GM21786 (cell line): ENCODE data around the gene GEMIN7.
A peak's percentile ranks its signal among the peaks of the same experiment; 100 is the strongest.

ENCODE experiments used
- ATAC-seq: cut with Tn5 transposase; IDR thresholded peaks from one replicate; pipeline ENCODE4 v1.9.1; 2021; ENCODE audit not compliant: unreplicated experiment

GEMIN7 gene

DNA sequence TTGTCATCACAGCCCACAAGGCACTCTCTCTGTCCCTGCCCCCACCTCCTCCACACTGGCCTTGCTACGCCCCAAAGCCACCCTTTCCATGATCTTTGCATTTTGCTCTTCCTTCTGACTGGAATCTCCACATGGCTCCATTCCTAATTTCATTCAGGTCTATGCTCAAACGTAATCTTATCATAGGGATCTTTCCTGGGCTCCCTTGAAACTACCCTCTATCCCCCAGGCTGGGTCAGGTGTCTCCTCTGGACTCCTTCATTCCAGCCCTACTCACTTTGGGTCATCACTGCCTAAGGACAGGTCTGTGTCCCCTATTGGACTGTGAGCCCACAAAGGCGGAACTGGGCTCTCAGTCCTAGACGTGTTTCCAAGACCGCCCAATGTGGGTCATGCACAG, 3.1 kb downstream of the GEMIN7 start:
- no peak for ATAC-seq

DNA sequence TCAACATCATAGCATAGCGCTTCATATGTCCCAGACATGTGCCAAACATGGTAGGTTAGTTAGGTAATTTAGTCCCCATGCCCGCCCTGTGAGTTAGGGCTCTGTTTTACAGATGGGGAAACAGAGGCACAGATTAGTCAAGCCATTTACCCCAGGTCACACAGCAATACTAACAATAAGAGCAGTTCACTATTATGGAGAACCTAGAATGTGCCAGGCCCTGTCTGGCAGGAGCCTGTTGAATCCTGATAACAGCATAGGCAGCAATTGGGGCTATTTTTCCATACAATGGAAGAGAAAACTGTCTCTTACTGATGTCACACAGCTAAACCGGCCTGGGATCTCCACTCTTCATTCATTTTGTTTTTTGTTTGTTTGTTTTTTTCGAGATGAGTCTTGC, 7.4 kb downstream of the GEMIN7 start:
- ATAC-seq, result no peak

DNA sequence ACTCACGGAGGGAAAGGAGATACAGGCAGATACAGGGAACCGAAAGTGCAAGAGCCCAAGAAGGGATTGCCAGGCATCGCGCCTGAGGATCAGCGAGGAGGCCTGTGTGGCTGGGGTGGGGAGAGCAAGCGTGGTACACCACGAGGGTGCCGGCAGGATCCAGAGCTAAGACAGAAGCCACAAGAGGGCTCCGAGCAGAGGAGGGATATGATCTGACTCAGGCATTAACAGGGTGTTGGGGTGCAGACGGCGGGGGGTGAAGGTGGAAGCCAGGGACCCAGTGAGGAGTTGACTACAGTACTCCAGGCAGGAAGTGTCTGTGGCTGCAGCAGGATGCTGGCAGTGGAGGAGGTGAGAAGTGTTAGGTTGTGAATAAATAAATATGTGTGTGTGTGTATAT, 8.5 kb downstream of the GEMIN7 start:
- no peak for ATAC-seq

DNA sequence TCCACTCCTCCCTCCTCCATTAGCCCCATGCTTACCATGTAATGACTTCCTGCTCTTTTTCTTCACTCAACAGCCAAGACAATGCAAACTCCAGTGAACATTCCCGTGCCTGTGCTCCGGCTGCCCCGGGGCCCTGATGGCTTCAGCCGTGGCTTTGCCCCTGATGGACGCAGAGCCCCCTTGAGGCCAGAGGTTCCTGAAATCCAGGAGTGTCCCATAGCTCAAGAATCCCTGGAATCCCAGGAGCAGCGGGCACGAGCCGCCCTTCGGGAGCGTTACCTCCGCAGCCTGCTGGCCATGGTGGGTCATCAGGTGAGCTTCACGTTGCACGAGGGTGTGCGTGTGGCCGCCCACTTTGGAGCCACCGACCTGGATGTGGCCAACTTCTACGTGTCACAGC, 11.0 kb downstream of the GEMIN7 start:
- no peak for ATAC-seq

DNA sequence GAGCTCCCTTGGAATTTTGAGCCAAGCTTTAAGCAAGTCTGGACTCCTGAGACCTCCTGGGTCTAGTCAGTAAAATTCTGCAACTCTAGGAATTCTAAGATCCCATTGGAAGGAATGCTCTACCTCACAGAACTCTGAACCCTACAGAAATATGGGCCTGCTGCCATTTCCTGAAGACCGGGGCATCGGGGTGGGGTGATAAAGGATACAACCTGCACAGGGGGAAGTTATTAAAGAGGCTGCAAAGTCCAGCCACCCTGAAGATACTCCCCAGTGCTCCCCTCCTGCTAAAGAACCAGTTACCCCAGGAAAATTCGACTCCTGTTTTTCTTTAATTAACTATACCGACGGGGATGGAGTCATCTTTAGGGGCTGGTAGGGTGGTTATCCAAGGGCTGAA, 11.5 kb downstream of the GEMIN7 start:
- no peak for ATAC-seq

DNA sequence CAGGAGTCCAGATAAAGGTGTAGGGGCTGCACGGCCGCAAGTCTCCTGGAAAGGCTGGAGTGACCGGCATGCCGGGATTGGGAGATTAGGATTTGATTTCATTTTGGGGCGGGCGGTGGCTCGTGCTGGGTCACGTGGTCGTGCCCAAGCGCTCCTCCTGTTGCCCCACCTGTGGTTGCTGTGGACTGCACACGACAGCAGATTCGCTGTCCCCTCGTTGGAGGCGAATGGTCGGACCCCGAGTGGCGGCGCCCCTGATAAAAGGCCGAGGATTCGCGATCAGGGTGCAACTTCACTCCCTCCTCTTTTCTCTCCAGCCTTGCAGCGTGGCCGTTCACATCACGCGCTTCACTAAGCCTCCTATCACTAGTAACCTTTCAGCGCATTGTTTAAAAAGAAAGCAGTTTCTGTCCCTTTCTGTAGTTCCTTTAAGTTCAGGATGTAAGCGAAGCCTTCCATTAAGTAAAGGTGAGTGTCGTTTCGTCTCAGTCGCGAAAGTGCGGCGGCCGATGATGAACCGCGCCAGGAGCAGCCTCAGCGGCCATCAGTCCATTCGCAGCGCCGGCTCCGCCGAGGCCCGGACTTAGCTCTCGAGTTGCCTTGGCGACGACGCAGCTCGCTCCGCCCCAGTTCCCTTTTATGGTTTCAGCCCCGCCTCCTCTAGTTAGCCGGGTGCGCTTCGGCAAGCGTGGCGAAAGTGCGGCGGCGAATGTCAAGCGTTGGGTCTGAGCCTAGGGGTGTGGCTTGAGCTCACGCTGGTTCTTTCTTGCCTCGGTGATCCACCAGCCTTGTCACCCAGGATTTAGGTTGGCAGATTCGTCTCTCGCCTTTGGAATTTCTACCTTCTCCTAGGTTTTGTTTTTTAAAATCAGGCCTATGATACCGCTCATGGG, 12.2 kb downstream of the GEMIN7 start:
- ATAC-seq, result peak; percentile 78

DNA sequence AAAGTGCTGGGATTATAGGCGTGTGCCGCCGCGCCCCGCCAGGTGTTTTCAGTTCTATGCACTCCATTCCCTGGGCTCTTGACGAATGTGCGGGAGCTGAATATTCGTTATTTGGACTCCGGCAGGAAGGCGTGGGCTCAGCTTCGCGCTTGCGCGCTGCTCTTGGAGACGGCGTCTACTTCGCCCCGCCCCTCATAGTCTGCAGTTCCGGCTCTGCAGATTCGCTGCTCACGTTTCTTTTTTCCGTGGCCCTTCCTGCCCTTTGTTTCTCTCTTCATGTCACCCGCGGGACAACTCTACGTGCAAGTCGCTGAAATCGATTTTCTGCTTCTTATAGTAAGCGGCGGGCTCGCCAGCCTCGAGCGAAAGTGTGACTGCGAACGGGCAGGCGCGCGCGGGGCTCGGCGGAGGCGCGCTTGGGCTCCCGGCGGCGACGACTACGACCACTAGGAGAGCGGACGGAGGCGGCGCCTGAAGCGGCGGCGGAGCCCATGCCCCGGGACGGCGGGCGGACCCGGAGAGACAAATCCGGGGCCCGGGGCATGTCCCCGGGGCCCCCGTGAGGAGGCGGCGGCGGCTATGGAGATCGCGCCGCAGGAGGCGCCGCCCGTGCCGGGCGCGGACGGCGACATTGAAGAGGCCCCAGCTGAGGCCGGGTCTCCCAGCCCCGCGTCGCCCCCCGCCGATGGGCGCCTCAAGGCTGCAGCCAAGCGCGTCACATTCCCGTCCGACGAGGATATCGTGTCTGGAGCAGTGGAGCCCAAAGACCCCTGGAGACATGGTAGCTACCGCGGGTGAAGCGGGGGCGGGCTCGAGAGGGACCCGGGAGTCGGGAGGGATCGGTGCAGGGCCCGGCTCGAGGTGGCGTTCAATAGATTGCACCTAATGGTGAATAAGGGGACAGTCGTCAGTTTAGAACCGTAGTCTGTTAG, 14.0 kb downstream of the GEMIN7 start, which contains the start of gene PPP1R37:
TSS of gene PPP1R37 (plus strand) at position 433 of the 932 bp plus-strand sequence. CDS start at position 580, 147 bp downstream.
- ATAC-seq, result peak; percentile 49

DNA sequence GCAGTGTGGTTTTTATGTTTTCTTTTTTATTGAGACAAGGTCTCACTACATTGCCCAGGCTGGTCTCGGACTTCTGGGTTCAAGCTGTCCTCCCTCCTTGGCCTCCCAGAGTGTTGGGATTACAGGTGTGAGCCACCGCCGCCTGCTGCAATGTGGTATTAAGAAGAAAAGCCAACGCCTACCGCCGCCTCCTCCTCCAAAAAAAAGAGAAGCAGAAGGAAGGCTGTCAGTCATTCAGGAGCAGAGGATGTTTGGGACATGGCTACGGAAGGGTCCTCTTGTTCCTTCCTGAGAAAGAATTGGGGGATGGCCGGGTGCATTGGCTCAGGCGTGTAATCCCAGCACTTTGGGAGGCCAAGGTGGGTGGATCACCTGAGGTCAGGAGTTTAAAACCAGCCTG, 15.1 kb downstream of the GEMIN7 start:
- no peak for ATAC-seq

DNA sequence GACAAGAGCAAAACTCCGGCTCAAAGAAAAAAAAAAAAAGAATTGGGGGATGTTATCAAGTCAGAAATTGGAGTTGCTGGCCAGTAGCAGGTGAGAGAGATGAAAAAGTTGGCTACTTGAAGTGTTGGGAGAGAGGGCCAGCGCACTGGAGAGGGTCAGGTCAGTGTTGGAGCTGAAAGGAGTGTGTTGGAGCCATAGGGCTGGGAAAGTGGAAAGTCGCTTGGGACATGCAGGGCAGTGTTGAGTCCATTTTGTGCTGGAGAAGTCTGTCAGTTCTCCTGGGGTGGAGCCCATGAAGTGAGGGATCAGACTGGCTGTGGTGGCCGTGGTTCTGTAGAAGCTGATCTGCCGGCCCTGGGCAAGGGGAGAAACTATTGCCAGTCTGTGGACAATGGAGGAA, 15.6 kb downstream of the GEMIN7 start:
- no peak for ATAC-seq

DNA sequence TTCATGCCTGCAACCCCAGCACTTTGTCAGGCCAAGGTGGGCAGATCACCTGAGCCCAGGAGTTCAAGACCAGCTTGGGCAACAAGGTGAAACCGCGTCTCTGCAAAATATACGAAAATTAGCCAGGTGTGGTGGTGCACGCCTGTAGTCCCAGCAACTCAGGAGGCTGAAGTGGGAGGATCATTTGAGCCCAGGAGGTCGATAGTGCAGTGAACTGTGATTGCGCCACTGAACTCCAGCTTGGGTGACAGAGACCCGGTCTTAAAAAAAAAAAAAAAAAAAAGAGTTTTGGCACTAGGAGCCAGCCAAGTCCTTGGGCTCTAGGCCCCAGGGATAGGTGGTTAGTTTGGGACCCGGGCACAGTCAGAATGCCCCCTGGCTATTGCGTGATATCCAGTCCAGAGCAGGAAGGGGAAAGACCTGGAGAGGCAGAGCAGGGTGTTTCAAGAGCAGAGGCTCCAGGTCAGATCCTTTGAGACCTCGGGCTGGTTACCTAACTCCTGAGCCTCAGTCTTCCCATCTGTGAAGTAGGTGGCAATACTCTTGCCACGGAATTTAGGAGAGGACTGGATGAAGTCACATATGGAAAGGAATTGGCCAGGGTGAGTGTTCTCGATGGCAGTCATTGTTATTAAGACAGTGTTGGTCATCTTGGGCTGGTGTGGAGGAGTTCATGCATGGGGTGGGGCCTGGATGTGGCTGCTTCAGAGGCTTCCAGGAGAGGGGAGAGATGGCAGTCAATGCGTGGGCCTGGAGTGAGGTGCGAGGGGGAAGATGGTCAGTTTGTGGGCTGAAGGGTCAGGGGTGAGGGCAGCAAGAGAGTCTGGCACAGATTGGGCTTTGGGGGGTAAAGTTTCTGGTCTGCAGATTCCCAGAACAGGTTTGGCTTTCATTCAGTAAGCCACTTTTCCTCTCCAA, 16.7 kb downstream of the GEMIN7 start:
- no peak for ATAC-seq

DNA sequence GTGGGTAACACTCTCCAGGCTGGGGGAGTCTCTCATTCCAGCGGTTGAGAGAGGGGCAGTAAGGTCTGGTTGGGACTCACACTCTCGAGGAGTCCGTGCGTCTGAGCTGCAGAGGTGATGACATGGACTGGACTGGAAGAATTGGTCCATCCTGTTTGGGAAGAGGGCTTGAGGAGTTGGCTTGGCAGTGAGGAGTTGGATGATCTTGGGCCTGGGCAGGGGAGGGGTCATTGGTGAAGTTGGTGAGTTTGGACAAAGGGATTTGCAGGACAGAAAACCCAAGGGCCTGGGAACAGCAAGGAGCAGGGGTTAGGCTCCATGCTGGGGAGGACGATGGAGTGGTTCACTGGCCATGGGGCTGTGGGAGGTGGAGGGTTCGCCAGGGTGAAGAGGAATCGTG, 17.6 kb downstream of the GEMIN7 start:
- no peak for ATAC-seq

DNA sequence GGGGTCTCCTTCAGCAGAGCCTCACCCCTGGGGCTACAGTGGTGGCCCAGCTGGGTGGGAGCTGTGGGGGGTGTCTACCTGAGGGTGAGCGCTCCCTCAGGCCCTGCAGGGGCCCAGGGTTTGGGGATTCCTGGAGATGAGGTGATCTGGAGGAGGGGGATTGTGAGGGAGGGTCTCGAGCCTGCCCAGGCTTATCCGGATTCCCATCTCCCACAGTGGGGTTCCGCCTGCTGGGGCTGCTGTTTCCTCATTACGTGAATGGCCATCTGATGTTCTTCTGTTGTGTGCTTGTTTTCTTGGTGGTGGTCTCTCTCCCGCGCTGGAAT, 18.4 kb downstream of the GEMIN7 start:
- ATAC-seq, result no peak

DNA sequence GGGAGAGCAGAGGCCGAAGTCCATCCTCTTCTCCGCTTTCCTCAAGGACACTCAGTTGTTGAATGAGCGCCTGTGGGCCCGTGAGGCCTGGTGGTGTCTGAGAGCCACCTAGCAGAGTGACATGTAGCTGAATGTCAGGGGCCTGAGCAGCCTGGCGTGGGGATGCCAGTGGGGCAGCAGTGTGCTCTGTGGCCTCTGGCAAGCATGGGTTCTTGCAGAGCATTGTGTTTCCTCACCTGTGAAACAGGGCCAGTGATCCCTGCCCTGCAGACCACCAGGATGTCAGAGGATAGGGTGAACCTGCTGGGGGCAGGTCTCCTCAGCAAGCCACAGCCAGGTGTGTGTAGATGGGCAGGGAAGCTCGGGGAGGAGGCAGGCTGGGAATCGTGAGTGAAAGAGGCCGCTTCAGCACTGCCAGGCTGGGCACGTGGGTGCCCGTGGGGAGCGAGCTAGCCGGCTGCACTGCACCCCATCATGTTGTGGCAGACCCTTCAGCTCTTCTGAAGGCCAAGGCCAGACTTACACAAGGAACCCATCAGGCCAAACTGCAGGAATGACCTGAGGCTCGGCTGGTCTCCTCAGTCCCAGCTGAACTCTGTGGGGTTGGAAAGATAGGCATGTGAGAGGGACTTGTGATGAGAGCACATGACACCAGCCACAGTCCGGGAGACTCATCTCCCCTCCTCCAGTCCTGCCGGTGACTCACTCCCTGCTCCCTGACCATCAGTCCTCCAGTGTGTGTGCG, 18.9 kb downstream of the GEMIN7 start:
- no peak for ATAC-seq

DNA sequence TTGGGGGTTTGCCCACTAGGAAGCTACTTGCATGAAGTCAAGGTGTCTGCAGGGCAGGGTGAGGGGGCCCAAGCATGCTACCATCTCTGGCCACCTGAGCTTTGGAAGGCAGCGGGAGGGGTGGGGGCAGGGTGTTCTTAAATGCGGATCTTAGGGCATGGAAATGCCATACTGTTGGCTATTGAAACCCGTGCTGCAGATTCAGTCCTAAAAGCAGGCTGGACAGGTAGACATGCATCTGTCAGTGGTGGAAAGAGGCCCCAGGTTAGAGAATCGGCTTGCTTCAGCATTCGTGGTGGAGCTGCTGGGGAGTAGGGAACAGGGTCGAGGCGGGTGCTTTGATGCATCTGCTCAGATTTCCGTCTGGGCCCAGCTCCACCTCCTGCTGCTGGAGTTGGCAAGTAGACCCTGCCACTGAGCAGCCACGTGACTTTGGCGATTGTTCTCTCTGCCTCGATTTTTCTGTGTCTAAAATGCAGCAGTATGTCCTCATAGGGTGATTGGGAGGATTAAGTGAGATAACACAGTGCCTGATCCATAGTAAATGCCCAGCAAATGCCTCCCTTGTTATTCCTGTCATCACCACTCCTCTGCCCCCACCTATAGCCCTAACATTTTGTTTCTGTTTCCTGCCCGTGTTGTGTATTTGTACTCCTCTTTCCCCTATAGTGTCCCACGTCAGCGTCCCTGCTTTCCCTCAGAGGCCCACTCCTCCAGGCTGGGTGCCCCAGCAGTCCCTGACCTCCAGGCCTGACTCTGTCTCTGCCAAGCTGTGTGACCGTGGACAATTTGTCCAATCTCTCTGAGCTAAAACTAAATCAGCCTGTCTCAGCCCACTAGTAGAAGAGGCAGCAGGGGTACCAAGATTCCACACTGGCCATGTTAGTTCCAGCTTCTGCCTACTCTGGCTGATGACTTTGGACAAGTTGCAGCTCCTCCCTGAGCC, 19.7 kb downstream of the GEMIN7 start:
- no peak for ATAC-seq

DNA sequence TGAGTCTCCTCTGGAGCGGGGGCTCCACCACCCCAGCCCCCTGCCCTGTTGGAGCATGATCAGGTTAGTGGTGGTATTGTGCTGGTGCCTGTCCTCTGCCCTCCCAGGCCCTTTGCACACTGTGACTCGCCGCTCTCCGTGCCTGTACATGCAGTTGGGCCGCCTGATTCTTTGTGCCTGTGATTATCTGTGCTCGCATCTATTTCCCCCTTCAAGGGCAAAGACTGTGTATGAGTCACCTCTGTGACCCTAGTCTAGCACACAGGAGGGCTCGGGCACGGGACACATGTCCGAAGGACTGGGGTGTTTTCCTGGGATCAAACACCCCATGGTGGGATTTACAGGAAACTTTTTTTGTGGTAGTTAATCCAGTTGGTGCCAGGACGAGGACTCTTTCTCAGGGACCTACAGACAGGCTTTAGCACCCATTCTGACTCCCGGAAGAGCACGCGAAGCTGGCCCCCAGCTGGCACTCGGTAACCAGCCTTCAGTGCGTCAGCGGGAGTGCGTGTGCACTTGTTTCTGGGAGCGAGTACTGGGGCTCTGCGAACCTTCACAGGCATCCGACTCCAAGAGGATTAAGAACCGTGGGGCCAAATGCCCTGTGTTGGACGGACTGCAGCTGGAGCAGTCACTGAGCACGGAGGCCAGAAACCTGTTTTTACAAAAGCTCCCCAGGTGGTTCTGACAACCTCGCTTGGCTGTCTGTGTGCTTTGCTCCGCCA, 20.6 kb downstream of the GEMIN7 start:
- no peak for ATAC-seq

DNA sequence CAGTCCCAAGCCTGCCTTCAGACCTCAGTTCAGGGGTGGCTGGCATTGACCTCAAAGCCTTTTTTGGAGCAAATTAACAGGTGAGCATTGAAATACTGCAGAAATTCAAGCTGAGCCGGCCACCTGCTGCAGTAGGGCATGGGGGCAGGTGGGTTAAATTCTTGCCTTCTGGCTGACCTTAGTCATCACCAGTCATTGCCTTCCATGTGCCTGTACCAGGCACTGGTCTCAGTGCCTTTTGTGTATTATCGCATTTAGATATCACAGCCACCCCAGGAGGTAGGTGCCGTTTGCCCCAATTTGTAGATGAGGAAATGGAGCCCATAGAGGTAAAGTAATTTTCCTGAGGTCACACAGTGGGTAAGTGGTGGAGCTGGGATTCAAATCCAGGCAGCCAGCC, 21.1 kb downstream of the GEMIN7 start:
- ATAC-seq, result no peak

DNA sequence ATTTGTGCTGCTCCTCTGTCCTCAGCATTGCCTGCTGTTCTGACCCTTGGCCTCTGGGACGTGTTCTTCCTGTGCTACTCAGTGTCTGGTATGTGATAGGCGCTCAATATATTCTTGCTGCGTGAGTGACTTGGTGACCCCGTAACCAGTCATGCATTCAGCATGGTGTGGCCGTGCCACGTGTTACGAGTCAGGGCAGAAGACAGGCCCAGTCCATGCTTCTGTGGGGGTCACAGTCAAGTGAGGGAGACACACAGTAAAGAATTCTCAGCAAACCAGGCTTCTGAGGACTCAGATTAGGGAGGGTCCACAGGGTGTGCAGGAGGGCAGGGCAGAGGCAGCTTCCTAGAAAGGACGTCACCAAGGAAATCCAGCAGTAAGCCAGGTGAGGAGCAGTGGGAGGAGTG, 21.8 kb downstream of the GEMIN7 start:
- no peak for ATAC-seq

DNA sequence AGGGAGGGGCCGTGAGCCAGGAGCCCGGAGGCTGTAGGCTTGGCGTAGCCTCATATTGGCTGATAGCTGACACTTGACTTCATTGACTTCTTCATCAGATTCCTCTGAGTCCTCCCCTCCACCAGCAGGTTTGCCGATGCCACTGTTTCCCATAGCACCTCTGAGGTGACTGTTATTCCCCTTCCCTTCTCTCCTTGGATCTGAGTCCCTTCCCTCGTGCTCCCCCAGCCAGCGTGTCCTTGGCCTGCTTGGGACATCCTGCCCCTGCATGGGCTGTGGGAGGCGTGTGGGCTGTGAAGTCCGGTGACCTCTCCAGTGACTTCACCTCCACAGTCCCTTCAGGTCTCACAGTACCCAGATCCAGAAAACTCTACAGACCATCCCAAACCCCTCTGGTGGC, 22.7 kb downstream of the GEMIN7 start:
- no peak for ATAC-seq
